HG03342 (cell line): ENCODE results near the gene ZBTB43.

Source experiments
- ATAC-seq: cut with Tn5 transposase; IDR thresholded peaks from one replicate; pipeline ENCODE4 v1.9.1; 2021; ENCODE audit warnings: mild to moderate bottlenecking, moderate library complexity; ENCODE audit not compliant: unreplicated experiment

ZBTB43 gene

GRCh38 chr9:126882746-126883145, 77.9 kb downstream of the ZBTB43 start:
- ATAC-seq = no peak

GRCh38 chr9:126883636-126884035, 78.8 kb downstream of the ZBTB43 start:
- ATAC-seq = no peak

- ATAC-seq = no peak
Observed at GRCh38 chr9:126885131-126885641, 80.3 kb downstream of the ZBTB43 start.

- ATAC-seq = no peak
Observed at GRCh38 chr9:126886034-126886822, 81.4 kb downstream of the ZBTB43 start.

- ATAC-seq = no peak
Observed at GRCh38 chr9:126886897-126887296, 82.1 kb downstream of the ZBTB43 start.
